ENCODE data around the gene PPP1CC.

Gene PPP1CC

GRCh38 chr12:110760204-110760609, 17.5 kb upstream of the PPP1CC start:
- H3K4me3 ChIP-seq (ENCODE audit: low read depth, low read length) = no peak overlapping the region
- in situ Hi-C loops (cut with HindIII; ENCODE audit: low sequenced_read_pairs) = no loop called here
- TF ChIP-seq CTCF (IDR thresholded peaks at IDR 0.05; ENCODE audit: low read depth, low read length, missing control alignments) = no peak
- DNase-seq (ENCODE audit: low read depth) = no peak

- no peak overlapping the region for H3K4me3 ChIP-seq (ENCODE audit: low read depth, low read length)
- in situ Hi-C loops (cut with HindIII; ENCODE audit: low sequenced_read_pairs) = no loop called here
- TF ChIP-seq CTCF (IDR thresholded peaks at IDR 0.05; ENCODE audit: low read depth, low read length, missing control alignments) = no peak
- DNase-seq (ENCODE audit: low read depth) = no peak
Observed at GRCh38 chr12:110758922-110759321, 16.2 kb upstream of the PPP1CC start.

GRCh38 chr12:110756611-110757010, 13.9 kb upstream of the PPP1CC start:
- no peak for DNase-seq (ENCODE audit: low read depth)
- no peak overlapping the region for H3K4me3 ChIP-seq (ENCODE audit: low read depth, low read length)
- no peak for TF ChIP-seq CTCF (IDR thresholded peaks at IDR 0.05; ENCODE audit: low read depth, low read length, missing control alignments)
- in situ Hi-C loops (cut with HindIII; ENCODE audit: low sequenced_read_pairs) = no loop called here

- no peak overlapping the region for H3K4me3 ChIP-seq (ENCODE audit: low read depth, low read length)
- no peak for TF ChIP-seq CTCF (IDR thresholded peaks at IDR 0.05; ENCODE audit: low read depth, low read length, missing control alignments)
- no peak for DNase-seq (ENCODE audit: low read depth)
- in situ Hi-C loops (cut with HindIII; ENCODE audit: low sequenced_read_pairs) = no loop called here
Observed at GRCh38 chr12:110754101-110754793, 11.6 kb upstream of the PPP1CC start.

GRCh38 chr12:110750784-110751461, 8.2 kb upstream of the PPP1CC start:
- no peak for TF ChIP-seq CTCF (IDR thresholded peaks at IDR 0.05; ENCODE audit: low read depth, low read length, missing control alignments)
- H3K4me3 ChIP-seq (ENCODE audit: low read depth, low read length) = no peak overlapping the region
- in situ Hi-C loops (cut with HindIII; ENCODE audit: low sequenced_read_pairs) = no loop called here
- peak; percentile 18 for DNase-seq (ENCODE audit: low read depth)

GRCh38 chr12:110746550-110746949, 3.9 kb upstream of the PPP1CC start:
- no peak for DNase-seq (ENCODE audit: low read depth)
- in situ Hi-C loops (cut with HindIII; ENCODE audit: low sequenced_read_pairs) = no loop called here
- H3K4me3 ChIP-seq (ENCODE audit: low read depth, low read length) = no peak overlapping the region
- TF ChIP-seq CTCF (IDR thresholded peaks at IDR 0.05; ENCODE audit: low read depth, low read length, missing control alignments) = no peak

Measured in astrocyte of the cerebellum (primary cell).